Lung (tissue), 12 donors: ENCODE results near the gene CAD. TPM values are rescaled to one million over a fixed set of nuclear protein-coding genes. Genes with fewer than 3 reads are reported as not detected.

Experiments
- ATAC-seq: fragments of 200-7000 bp; cut with Tn5 transposase; one replicate; pipeline ENCODE4 v1.9.1; 2020; ENCODE audit warnings: moderate number of reproducible peaks; ENCODE audit not compliant: insufficient read depth, low FRiP score
- DNase-seq, 3 donors: peaks; one replicate each; pipeline ENCODE4 v3.0.0-alpha.2; 2013 to 2017
- H3K27ac ChIP-seq, 2 donors: one replicate each; pipeline ENCODE4 v1.5.1; 2013; ENCODE audit warnings: mild to moderate bottlenecking in 2 of 2, moderate library complexity in 2 of 2, control low read depth in 1 of 2, inconsistent platforms in 1 of 2, low read depth in 1 of 2, low read length in 1 of 2
- H3K27me3 ChIP-seq, 3 donors: one replicate each; pipeline ENCODE4 v1.5.1; 2013; ENCODE audit warnings: low read length in 2 of 3; ENCODE audit not compliant: control insufficient read depth in 3 of 3, insufficient read depth in 3 of 3
- H3K36me3 ChIP-seq, 4 donors: one replicate each; pipeline ENCODE4 v1.5.1; 2013; ENCODE audit warnings: low read length in 4 of 4, mild to moderate bottlenecking in 1 of 4, moderate library complexity in 1 of 4; ENCODE audit not compliant: control insufficient read depth in 4 of 4, insufficient read depth in 4 of 4
- H3K4me1 ChIP-seq, 5 donors: one replicate each; pipeline ENCODE4 v1.5.1; 2013; ENCODE audit warnings: low read length in 5 of 5, mild to moderate bottlenecking in 2 of 5, moderate library complexity in 1 of 5; ENCODE audit not compliant: control insufficient read depth in 5 of 5, insufficient read depth in 5 of 5
- H3K4me3 ChIP-seq: one replicate; pipeline ENCODE4 v1.5.1; 2013; ENCODE audit warnings: mild to moderate bottlenecking, control low read depth, moderate library complexity
- H3K9ac ChIP-seq, 2 donors: one replicate each; pipeline ENCODE4 v1.5.1; 2013; ENCODE audit warnings: low read length in 2 of 2, control low read depth in 1 of 2; ENCODE audit not compliant: insufficient read depth in 1 of 2
- H3K9me3 ChIP-seq, 4 donors: one replicate each; pipeline ENCODE4 v1.5.1; 2013; ENCODE audit warnings: low read length in 3 of 4, mild to moderate bottlenecking in 1 of 4, moderate library complexity in 1 of 4; ENCODE audit not compliant: control insufficient read depth in 4 of 4, insufficient read depth in 3 of 4
- WGBS, 2 donors: extraction: QIAGEN DNeasy Blood & Tissue Kit; methylation state at CpG; one replicate each; pipeline ENCODE4 v1.1.7; 2013; 5-methylcytosine and 5-hydroxymethylcytosine counted together
- polyA plus RNA-seq, 2 donors: library from polyadenylated mRNA; stranded (reverse); fragments of 200-250 nt; gene quantifications; one replicate each; pipeline ENCODE4 v1.2.1, GENCODE V29; 2013
- total RNA-seq, 2 donors: library from RNA; depleted of rRNA in 1 of 2; stranded (reverse); fragments of >200 nt in 1 of 2; gene quantifications; one replicate each; pipeline ENCODE4 v1.2.1, GENCODE V29; 2014 to 2021
- TF ChIP-seq, protein P1 (sequence below): IDR thresholded peaks from 2 replicates; pipeline ENCODE4 v1.5.1; 2012; ENCODE audit warnings: mild to moderate bottlenecking; ENCODE audit errors: control extremely low read depth, extremely low read depth
- donor health status: control.
- donor health status: control.
- donor health status: Bipolar disorder and iron deficiency.
- donor health status: healthy.
- donor health status: DM: yes; HTN: yes; CAD: no.

CAD gene
- total and polyA plus RNA-seq, 4 donors, result 10.9 to 42.0 (median 18.9) TPM

DNA sequence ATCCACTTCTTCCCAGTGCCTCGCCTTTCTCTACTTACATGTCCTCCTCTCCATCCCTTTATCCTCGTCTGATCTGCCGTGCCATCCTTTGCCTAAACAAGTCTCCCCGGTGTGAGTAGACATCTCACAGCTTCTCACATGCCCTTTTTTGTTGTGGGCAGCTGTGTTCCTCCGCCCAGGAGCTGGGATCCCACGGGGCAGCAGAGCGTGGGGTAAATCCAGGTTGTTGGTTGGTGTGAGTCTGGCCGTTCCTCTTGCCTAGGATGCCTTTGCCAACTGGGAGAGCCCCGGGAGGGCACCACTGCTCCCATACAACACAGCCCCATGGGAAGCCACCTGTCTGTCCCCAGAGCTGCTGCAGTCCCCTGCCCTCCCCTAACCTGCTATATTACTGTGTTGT, 23.2 kb downstream of the CAD start:
- Histone ChIP-seq H3K36me3 (peaks cover 16 to 76% (median 39%) of the 10 kb centered on the region in 4 donors), H3K9me3 (no peaks in the 10 kb centered on the region), H3K4me1 (no peaks in the 10 kb centered on the region), H3K27me3 (no peaks in the 10 kb centered on the region), H3K4me3 (no peak overlapping the region), H3K27ac (no peak overlapping the region), H3K9ac (no peak overlapping the region)
- WGBS, 2 donors, result 90 to 94% methylated on average over 9 of the region's 9 CpGs
- DNase-seq (no peak), ATAC-seq (no peak)
- TF ChIP-seq, protein P1, sequence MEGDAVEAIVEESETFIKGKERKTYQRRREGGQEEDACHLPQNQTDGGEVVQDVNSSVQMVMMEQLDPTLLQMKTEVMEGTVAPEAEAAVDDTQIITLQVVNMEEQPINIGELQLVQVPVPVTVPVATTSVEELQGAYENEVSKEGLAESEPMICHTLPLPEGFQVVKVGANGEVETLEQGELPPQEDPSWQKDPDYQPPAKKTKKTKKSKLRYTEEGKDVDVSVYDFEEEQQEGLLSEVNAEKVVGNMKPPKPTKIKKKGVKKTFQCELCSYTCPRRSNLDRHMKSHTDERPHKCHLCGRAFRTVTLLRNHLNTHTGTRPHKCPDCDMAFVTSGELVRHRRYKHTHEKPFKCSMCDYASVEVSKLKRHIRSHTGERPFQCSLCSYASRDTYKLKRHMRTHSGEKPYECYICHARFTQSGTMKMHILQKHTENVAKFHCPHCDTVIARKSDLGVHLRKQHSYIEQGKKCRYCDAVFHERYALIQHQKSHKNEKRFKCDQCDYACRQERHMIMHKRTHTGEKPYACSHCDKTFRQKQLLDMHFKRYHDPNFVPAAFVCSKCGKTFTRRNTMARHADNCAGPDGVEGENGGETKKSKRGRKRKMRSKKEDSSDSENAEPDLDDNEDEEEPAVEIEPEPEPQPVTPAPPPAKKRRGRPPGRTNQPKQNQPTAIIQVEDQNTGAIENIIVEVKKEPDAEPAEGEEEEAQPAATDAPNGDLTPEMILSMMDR, result no peak

DNA sequence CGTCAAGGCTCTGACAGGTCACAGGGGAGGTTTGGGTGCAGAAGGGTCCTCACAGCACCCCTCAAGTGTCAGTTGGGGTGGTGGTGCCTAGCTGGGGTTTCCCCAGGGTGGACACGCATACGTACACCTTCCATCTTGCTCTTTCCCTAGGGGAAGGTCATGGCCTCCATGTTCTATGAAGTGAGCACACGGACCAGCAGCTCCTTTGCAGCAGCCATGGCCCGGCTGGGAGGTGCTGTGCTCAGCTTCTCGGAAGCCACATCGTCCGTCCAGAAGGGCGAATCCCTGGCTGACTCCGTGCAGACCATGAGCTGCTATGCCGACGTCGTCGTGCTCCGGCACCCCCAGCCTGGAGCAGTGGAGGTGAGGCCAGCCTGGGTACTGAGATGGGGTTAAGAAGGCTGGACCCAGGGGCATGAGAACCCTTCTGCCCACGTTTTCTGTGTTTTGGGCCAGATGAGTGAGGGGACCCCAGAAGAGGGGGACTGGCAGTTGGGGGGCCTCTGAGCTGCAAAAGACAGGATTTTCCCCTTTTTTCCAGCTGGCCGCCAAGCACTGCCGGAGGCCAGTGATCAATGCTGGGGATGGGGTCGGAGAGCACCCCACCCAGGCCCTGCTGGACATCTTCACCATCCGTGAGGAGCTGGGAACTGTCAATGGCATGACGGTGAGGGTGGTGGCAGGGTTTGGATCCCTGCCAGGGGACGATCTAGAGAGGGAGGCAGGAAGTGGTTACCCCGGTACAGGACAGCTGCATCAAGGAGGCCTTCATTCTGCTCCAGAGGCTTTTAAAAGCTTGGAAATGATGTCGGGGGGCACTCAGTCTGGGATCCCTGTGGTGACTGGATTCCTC, 24.8 kb downstream of the CAD start:
- H3K27me3 ChIP-seq, result no peaks in the 10 kb centered on the region
- H3K27ac ChIP-seq, result no peak overlapping the region
- TF ChIP-seq, protein P1, result no peak
- H3K4me3 ChIP-seq, result no peak overlapping the region
- no peak for ATAC-seq
- no peak for DNase-seq
- H3K9ac ChIP-seq, result no peak overlapping the region
- no peaks in the 10 kb centered on the region for H3K4me1 ChIP-seq
- 83 to 85% methylated on average over 24 of the region's 24 CpGs for WGBS, 2 donors
- H3K36me3 ChIP-seq, result peaks cover 14 to 65% (median 35%) of the 10 kb centered on the region in 4 donors
- no peaks in the 10 kb centered on the region for H3K9me3 ChIP-seq

DNA sequence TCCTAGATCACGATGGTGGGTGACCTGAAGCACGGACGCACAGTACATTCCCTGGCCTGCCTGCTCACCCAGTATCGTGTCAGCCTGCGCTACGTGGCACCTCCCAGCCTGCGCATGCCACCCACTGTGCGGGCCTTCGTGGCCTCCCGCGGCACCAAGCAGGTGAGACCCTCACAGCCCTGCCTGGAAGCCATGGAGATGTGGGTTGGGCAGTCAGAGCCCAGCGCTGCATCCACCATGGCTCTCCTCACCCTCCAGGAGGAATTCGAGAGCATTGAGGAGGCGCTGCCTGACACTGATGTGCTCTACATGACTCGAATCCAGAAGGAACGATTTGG, 25.4 kb downstream of the CAD start:
- H3K36me3 ChIP-seq, result peaks cover 9 to 61% (median 32%) of the 10 kb centered on the region in 4 donors

More for the DNA sequence above, 25.4 kb downstream of the CAD start:
- WGBS, 2 donors, result 97% methylated on average over 16 of the region's 16 CpGs
- no peak overlapping the region for H3K27ac ChIP-seq
- DNase-seq (no peak), ATAC-seq (no peak)
- no peaks in the 10 kb centered on the region for H3K9me3 ChIP-seq
- no peaks in the 10 kb centered on the region for H3K27me3 ChIP-seq
- TF ChIP-seq, protein P1, result no peak
- H3K9ac ChIP-seq, result no peak overlapping the region
- no peak overlapping the region for H3K4me3 ChIP-seq
- H3K4me1 ChIP-seq, result no peaks in the 10 kb centered on the region
